IPS-20b (cell line): ENCODE data around the gene TMEM250.

Experiments
- H3K27ac ChIP-seq: one replicate; pipeline ENCODE4 v1.5.1; 2013; ENCODE audit warnings: low read length
- H3K27me3 ChIP-seq: 2 replicates; pipeline ENCODE4 v1.6.1; 2013; ENCODE audit warnings: mild to moderate bottlenecking, low read length, inconsistent platforms; ENCODE audit not compliant: insufficient read depth
- H3K36me3 ChIP-seq: 2 replicates; pipeline ENCODE4 v1.6.1; 2013; ENCODE audit warnings: low read depth, mild to moderate bottlenecking, inconsistent platforms, low read length, moderate library complexity; ENCODE audit not compliant: insufficient read depth
- H3K4me1 ChIP-seq: 2 replicates; pipeline ENCODE4 v1.6.1; 2013; ENCODE audit warnings: mild to moderate bottlenecking, control low read depth, inconsistent platforms, low read length, moderate library complexity; ENCODE audit not compliant: insufficient read depth
- H3K4me3 ChIP-seq: 2 replicates; pipeline ENCODE4 v1.5.1; 2013; ENCODE audit warnings: mild to moderate bottlenecking, low read length, inconsistent platforms
- H3K9ac ChIP-seq: 2 replicates; pipeline ENCODE4 v1.6.1; 2013; ENCODE audit warnings: low read depth, mild to moderate bottlenecking, inconsistent platforms, low read length, moderate library complexity
- H3K9me3 ChIP-seq: 2 replicates; pipeline ENCODE4 v1.6.1; 2013; ENCODE audit warnings: mild to moderate bottlenecking, low read depth, low read length, inconsistent platforms; ENCODE audit not compliant: insufficient read depth

Gene TMEM250

DNA sequence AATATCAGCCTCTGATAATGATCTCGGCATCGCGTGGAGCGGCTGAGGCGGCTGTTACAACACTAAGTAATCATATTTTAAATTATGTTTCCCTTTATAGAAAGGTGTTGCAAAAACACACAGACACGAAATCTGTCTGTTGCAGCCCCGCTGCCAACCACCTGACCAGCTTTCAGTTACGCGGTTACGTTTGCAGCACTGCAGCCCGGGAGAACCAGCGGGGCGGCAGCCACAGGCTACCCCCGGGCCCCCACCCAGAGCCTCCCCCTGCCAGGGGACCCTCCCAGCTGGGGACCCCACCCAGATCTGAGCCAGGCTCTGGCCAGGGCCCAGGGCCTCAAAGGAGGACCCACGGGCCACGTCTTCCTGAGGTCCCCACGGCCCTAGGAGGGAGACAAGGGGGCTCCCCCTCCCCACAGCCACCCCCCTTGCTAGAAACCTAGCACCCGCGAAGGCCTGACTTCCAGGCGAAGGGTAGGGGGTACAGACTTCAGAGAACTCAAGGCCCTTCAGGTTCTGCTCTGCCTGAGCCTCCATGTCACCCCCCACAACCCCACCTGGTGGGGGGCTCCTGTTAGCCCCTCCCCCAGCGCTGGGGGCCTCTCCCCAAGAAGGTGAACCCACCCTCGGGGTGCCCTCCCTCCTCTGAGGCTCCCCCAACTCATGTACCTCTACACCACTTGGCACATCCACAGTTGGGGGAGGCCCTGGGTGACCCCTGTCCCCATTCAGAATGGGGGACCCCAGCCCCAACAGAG is 29.6 kb downstream of the TMEM250 start:
- Histone ChIP-seq H3K9ac (no peak overlapping the region), H3K27ac (no peak overlapping the region), H3K27me3 (peaks cover 13% of the 10 kb centered on the region), H3K9me3 (no peaks in the 10 kb centered on the region), H3K4me1 (peaks cover 13% of the 10 kb centered on the region), H3K36me3 (no peaks in the 10 kb centered on the region), H3K4me3 (no peak overlapping the region)

GRCh38 chr9:136088481-136088938 is 30.2 kb downstream of the TMEM250 start:
- no peak overlapping the region for H3K9ac ChIP-seq
- H3K36me3 ChIP-seq: no peaks in the 10 kb centered on the region
- peaks cover 13% of the 10 kb centered on the region for H3K4me1 ChIP-seq
- peaks cover 7% of the 10 kb centered on the region for H3K27me3 ChIP-seq
- H3K4me3 ChIP-seq: no peak overlapping the region
- no peaks in the 10 kb centered on the region for H3K9me3 ChIP-seq
- no peak overlapping the region for H3K27ac ChIP-seq

DNA sequence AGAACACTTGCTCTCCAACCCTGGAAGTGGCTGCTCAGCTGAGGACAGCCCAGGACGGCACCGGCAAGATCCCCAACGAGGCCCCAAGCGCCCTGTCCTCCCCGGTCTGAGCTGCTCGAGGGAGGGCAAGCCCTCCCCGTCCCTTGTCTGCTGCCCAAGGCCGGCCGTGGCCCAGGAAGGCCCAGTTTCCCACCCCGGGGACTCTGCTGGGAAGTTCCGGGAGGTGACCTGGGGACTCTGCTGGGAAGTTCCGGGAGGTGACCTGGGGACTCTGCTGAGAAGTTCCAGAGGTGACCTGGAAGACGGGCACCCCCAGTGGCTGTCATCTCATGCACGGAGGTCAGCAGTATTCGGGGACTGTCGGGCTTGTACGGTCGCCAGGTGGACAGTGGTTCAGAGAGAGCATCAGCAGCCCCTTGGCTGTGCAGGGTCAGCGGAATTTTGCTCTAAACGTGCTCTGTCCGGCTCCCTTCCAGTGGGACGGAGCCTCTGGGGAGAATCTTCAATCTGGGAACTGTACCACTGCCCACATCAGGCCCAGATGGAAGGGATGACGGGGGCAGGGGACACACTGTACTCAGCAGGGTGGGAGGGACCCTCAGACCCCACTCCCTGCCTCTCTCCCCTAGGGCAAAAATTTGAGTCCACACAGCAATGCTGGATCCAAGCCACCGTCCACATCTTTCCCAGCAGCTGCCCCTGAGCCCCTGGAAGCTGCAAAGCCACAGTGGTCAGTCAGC is 30.8 kb downstream of the TMEM250 start:
- no peaks in the 10 kb centered on the region for H3K36me3 ChIP-seq
- no peak overlapping the region for H3K9ac ChIP-seq
- no peak overlapping the region for H3K4me3 ChIP-seq
- no peak overlapping the region for H3K27ac ChIP-seq
- no peaks in the 10 kb centered on the region for H3K9me3 ChIP-seq
- H3K27me3 ChIP-seq: peaks cover under 1% of the 10 kb centered on the region; the same call in 1 of the 2 replicates
- peaks cover 10% of the 10 kb centered on the region for H3K4me1 ChIP-seq

GRCh38 chr9:136086951-136087740 is 31.5 kb downstream of the TMEM250 start:
- H3K9me3 ChIP-seq: no peaks in the 10 kb centered on the region
- no peaks in the 10 kb centered on the region for H3K36me3 ChIP-seq
- H3K27me3 ChIP-seq: no peaks in the 10 kb centered on the region
- H3K4me3 ChIP-seq: no peak overlapping the region
- no peak overlapping the region for H3K9ac ChIP-seq
- H3K4me1 ChIP-seq: peaks cover 10% of the 10 kb centered on the region; the same call in 1 of the 2 replicates
- H3K27ac ChIP-seq: no peak overlapping the region

- Histone ChIP-seq H3K9ac (0 out of 2 replicates have a peak overlapping the region, but pooled peaks have one; percentile 32), H3K4me1 (peaks cover 10% of the 10 kb centered on the region; the same call in 1 of the 2 replicates)
Observed at GRCh38 chr9:136086213-136086881, 32.3 kb downstream of the TMEM250 start.

GRCh38 chr9:136085815-136086212 is 32.9 kb downstream of the TMEM250 start:
- no peaks in the 10 kb centered on the region for H3K36me3 ChIP-seq
- H3K4me1 ChIP-seq: peaks cover 10% of the 10 kb centered on the region; the same call in 1 of the 2 replicates
- no peaks in the 10 kb centered on the region for H3K27me3 ChIP-seq
- H3K27ac ChIP-seq: no peak overlapping the region
- no peak overlapping the region for H3K4me3 ChIP-seq
- H3K9ac ChIP-seq: no peak overlapping the region
- H3K9me3 ChIP-seq: no peaks in the 10 kb centered on the region

More at GRCh38 chr9:136086213-136086881, 32.3 kb downstream of the TMEM250 start:
- no peaks in the 10 kb centered on the region for H3K36me3 ChIP-seq
- H3K9me3 ChIP-seq: no peaks in the 10 kb centered on the region
- H3K27me3 ChIP-seq: no peaks in the 10 kb centered on the region
- no peak overlapping the region for H3K4me3 ChIP-seq
- H3K27ac ChIP-seq: no peak overlapping the region

- H3K9ac ChIP-seq: no peak overlapping the region
- H3K4me3 ChIP-seq: no peak overlapping the region
- H3K27ac ChIP-seq: no peak overlapping the region
- H3K9me3 ChIP-seq: no peaks in the 10 kb centered on the region
- no peaks in the 10 kb centered on the region for H3K27me3 ChIP-seq
- H3K4me1 ChIP-seq: peaks cover 5% of the 10 kb centered on the region; the same call in 1 of the 2 replicates
- H3K36me3 ChIP-seq: no peaks in the 10 kb centered on the region
Observed at GRCh38 chr9:136084063-136084944, 34.4 kb downstream of the TMEM250 start.

DNA sequence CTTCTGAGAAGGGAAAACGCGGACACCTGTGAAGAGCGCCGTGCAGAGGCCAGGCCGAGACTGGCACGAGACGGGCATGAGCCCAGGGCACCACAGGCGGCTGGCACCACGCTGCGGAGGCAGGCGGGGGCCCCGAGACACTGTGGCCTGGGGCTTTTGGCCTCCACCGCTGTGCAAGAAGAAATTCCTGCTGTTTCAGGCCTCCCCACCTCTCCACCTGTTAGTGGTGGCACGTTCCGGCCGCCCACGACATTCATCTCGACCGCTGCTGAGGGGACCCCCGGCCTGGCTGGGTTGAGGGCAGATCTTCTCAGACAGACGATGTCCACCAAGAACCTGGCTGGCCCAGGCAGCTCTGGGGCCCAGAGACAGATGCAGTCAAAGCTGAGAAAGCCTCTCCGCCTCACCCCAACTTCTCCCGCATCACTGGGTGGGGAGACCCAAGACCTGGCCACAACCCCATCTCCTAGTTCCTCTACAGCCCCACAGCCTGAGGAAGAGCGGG is 35.1 kb downstream of the TMEM250 start:
- H3K27ac ChIP-seq: no peak overlapping the region
- no peak overlapping the region for H3K9ac ChIP-seq
- H3K4me1 ChIP-seq: peaks cover 4% of the 10 kb centered on the region; the same call in 1 of the 2 replicates

DNA sequence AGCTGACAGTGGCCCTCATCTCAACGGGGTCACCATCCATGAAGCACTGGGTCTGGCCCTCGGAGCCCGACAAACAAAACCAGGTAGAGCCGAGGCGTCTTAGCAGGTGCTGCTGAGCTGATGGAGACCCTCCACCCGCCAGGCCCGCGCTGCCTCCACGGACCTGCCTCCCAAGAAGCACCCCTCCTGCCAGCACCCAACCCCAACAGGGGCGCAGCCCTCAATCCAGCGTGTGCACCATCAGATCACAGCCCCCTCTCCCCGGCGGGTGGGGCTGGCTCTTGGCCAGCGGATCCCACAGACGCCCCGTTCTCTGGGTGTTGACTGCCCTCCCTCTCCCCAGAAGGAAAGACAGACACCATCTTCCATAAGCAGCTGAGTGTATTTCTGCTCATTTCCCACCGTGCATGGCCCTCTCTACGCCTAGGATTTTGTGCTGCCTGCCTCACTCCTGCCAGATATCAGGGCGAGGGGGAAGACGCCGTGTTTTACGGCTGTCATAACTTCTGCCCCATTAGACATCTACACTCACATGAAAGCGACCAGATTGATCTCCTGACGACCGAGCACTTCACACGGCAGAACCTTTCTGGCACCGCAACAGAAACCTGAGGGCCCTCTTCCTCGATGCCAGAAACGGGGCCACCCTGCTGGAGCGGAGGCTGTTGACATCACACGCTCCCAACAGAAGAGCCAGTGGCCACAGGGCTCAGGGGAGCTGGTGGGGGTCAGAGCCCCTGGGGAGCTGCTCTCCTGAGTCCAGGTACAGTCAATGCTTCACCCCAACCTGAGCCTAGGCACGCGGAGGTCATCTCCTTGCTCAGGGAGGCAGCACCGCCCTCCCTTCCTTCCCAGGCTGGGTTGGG is 35.9 kb downstream of the TMEM250 start:
- H3K27ac ChIP-seq: no peak overlapping the region
- no peak overlapping the region for H3K9ac ChIP-seq
- no peaks in the 10 kb centered on the region for H3K9me3 ChIP-seq
- no peaks in the 10 kb centered on the region for H3K27me3 ChIP-seq
- H3K36me3 ChIP-seq: no peaks in the 10 kb centered on the region
- peaks cover 4% of the 10 kb centered on the region; the same call in 1 of the 2 replicates for H3K4me1 ChIP-seq
- no peak overlapping the region for H3K4me3 ChIP-seq

More for the DNA sequence above, 35.1 kb downstream of the TMEM250 start:
- H3K9me3 ChIP-seq: no peaks in the 10 kb centered on the region
- no peak overlapping the region for H3K4me3 ChIP-seq
- no peaks in the 10 kb centered on the region for H3K27me3 ChIP-seq
- no peaks in the 10 kb centered on the region for H3K36me3 ChIP-seq
